H9 (cell line): Measurements from ENCODE around the gene CFAP65. TPM values are rescaled to one million over a fixed set of nuclear protein-coding genes. Genes with fewer than 3 reads are reported as not detected.

Experiments
- DNase-seq: peaks from one replicate; pipeline ENCODE4 v3.0.0-alpha.2; 2017
- H2AFZ ChIP-seq: one replicate; pipeline ENCODE4 v1.6.1; 2013; ENCODE audit warnings: mild to moderate bottlenecking, low read length, control low read depth, moderate library complexity
- H2AK5ac ChIP-seq: 2 replicates; pipeline ENCODE4 v1.6.1; 2013; ENCODE audit warnings: low read length, control low read depth, mixed read lengths; ENCODE audit not compliant: insufficient read length
- H2BK120ac ChIP-seq: one replicate; pipeline ENCODE4 v1.6.1; 2013; ENCODE audit warnings: low read depth, mild to moderate bottlenecking, low read length, control low read depth, inconsistent platforms; ENCODE audit not compliant: poor library complexity, severe bottlenecking
- H2BK12ac ChIP-seq: 2 replicates; pipeline ENCODE4 v1.6.1; 2013; ENCODE audit warnings: low read length, control low read depth, mixed read lengths, low read depth; ENCODE audit not compliant: insufficient read length
- H2BK15ac ChIP-seq: 2 replicates; pipeline ENCODE4 v1.6.1; 2013; ENCODE audit warnings: low read depth, low read length, control low read depth
- H2BK20ac ChIP-seq: one replicate; pipeline ENCODE4 v1.6.1; 2013; ENCODE audit warnings: low read depth, mild to moderate bottlenecking, low read length, control low read depth, inconsistent platforms; ENCODE audit not compliant: poor library complexity, severe bottlenecking
- H2BK5ac ChIP-seq: 2 replicates; pipeline ENCODE4 v1.6.1; 2013; ENCODE audit warnings: low read length, control low read depth, mixed read lengths; ENCODE audit not compliant: insufficient read length
- H3K14ac ChIP-seq: 2 replicates; pipeline ENCODE4 v1.6.1; 2013; ENCODE audit warnings: low read length, control low read depth; ENCODE audit not compliant: insufficient read depth
- H3K18ac ChIP-seq: 2 replicates; pipeline ENCODE4 v1.6.1; 2013; ENCODE audit warnings: low read depth, mild to moderate bottlenecking, mixed read lengths, low read length, control low read depth; ENCODE audit not compliant: insufficient read length
- H3K23ac ChIP-seq: 2 replicates; pipeline ENCODE4 v1.6.1; 2013; ENCODE audit warnings: low read length, control low read depth, mixed read lengths, low read depth; ENCODE audit not compliant: insufficient read length
- H3K23me2 ChIP-seq: 2 replicates; pipeline ENCODE4 v1.6.1; 2013; ENCODE audit warnings: low read depth, mild to moderate bottlenecking, mixed read lengths, low read length, control low read depth; ENCODE audit not compliant: insufficient read length, poor library complexity, severe bottlenecking
- H3K27ac ChIP-seq: 2 replicates; pipeline ENCODE4 v1.5.1; 2013; ENCODE audit warnings: low read length, control low read depth, mixed read lengths, low read depth; ENCODE audit not compliant: insufficient read length
- H3K27me3 ChIP-seq: 2 replicates; pipeline ENCODE4 v1.6.1; 2013; ENCODE audit warnings: low read length, control low read depth, inconsistent platforms; ENCODE audit not compliant: insufficient read depth
- H3K4ac ChIP-seq: 2 replicates; pipeline ENCODE4 v1.6.1; 2013; ENCODE audit warnings: low read depth, mild to moderate bottlenecking, control low read depth, inconsistent platforms, low read length, moderate library complexity
- H3K4me1 ChIP-seq: 2 replicates; pipeline ENCODE4 v1.6.1; 2013; ENCODE audit warnings: low read length, control low read depth, inconsistent platforms; ENCODE audit not compliant: insufficient read depth
- H3K4me2 ChIP-seq: 2 replicates; pipeline ENCODE4 v1.6.1; 2013; ENCODE audit warnings: low read length, control low read depth, mixed read lengths; ENCODE audit not compliant: insufficient read length, insufficient read depth
- H3K56ac ChIP-seq: 2 replicates; pipeline ENCODE4 v1.6.1; 2013; ENCODE audit warnings: low read depth, mild to moderate bottlenecking, mixed read lengths, low read length, control low read depth; ENCODE audit not compliant: insufficient read length
- H3K79me1 ChIP-seq: 2 replicates; pipeline ENCODE4 v1.6.1; 2013; ENCODE audit warnings: low read depth, mild to moderate bottlenecking, moderate library complexity, low read length, control low read depth, inconsistent platforms; ENCODE audit not compliant: insufficient read depth, poor library complexity, severe bottlenecking
- H3K79me2 ChIP-seq: 2 replicates; pipeline ENCODE4 v1.6.1; 2013; ENCODE audit warnings: low read length, control low read depth, inconsistent platforms; ENCODE audit not compliant: insufficient read depth
- H3K9ac ChIP-seq: 2 replicates; pipeline ENCODE4 v1.6.1; 2013; ENCODE audit warnings: low read length, control low read depth, mixed read lengths; ENCODE audit not compliant: insufficient read length; ENCODE audit errors: extremely low read depth
- H3K9me3 ChIP-seq: one replicate; pipeline ENCODE4 v1.6.1; 2013; ENCODE audit warnings: low read depth, low read length, inconsistent platforms; ENCODE audit not compliant: control insufficient read depth
- H3T11ph ChIP-seq: one replicate; pipeline ENCODE4 v1.6.1; 2013; ENCODE audit warnings: mild to moderate bottlenecking, low read length, control low read depth, inconsistent platforms
- H4K20me1 ChIP-seq: one replicate; pipeline ENCODE4 v1.6.1; 2013; ENCODE audit not compliant: control insufficient read depth, insufficient read length, insufficient read depth
- H4K5ac ChIP-seq: 2 replicates; pipeline ENCODE4 v1.6.1; 2013; ENCODE audit warnings: low read depth, mild to moderate bottlenecking, mixed read lengths, low read length, control low read depth; ENCODE audit not compliant: insufficient read length
- H4K8ac ChIP-seq: replicated peaks from 2 replicates; pipeline ENCODE4 v1.6.1; 2013; ENCODE audit warnings: low read length, control low read depth, mixed read lengths, low read depth; ENCODE audit not compliant: insufficient read length
- H4K91ac ChIP-seq: 2 replicates; pipeline ENCODE4 v1.6.1; 2013; ENCODE audit warnings: low read depth, mild to moderate bottlenecking, moderate library complexity, mixed read lengths, low read length, control low read depth; ENCODE audit not compliant: insufficient read length
- H3K27ac Mint-ChIP-seq, 3 experiments: 2 replicates in 2 of 3; 3 replicates in 1 of 3; pipeline ENCODE4 v1.8.0; 2020 to 2021; ENCODE audit warnings: mixed read lengths in 3 of 3, mild to moderate bottlenecking in 1 of 3, moderate library complexity in 1 of 3
- H3K27me3 Mint-ChIP-seq: 2 replicates; pipeline ENCODE4 v1.8.0; 2021; ENCODE audit warnings: low read depth, mild to moderate bottlenecking, moderate library complexity, mixed read lengths
- H3K36me3 Mint-ChIP-seq, 3 experiments: 2 replicates in 2 of 3; 3 replicates in 1 of 3; pipeline ENCODE4 v1.8.0; 2020 to 2021; ENCODE audit warnings: low read depth in 3 of 3, mixed read lengths in 3 of 3; ENCODE audit not compliant: insufficient read depth in 1 of 3
- H3K4me1 Mint-ChIP-seq, 2 experiments: 2 replicates each; pipeline ENCODE4 v1.8.0; 2020; ENCODE audit warnings: mixed read lengths in 2 of 2
- H3K4me3 Mint-ChIP-seq, 2 experiments: 2 replicates in 1 of 2; 3 replicates in 1 of 2; pipeline ENCODE4 v1.8.0; 2020 to 2021; ENCODE audit warnings: mild to moderate bottlenecking in 2 of 2, mixed read lengths in 2 of 2, moderate library complexity in 1 of 2
- H3K9me3 Mint-ChIP-seq, 2 experiments: 2 replicates in 1 of 2; 3 replicates in 1 of 2; pipeline ENCODE4 v1.8.0; 2020; ENCODE audit warnings: mild to moderate bottlenecking in 2 of 2, mixed read lengths in 2 of 2, moderate library complexity in 1 of 2
- CTCF ChIP-seq: fragments of 200-600 bp; sonication (generic); conservative IDR thresholded peaks from 3 replicates; pipeline ENCODE4 v1.8.0; 2021; ENCODE audit warnings: antibody characterized with exemption, mild to moderate bottlenecking
- WGBS: extraction: QIAGEN DNeasy Blood & Tissue Kit; methylation state at CpG from one replicate; pipeline ENCODE4 v1.1.7; 2013; ENCODE audit warnings: missing lambda C conversion rate, low lambda C conversion rate, mixed read lengths; ENCODE audit not compliant: insufficient read length; ENCODE audit errors: extremely low coverage; 5-methylcytosine and 5-hydroxymethylcytosine counted together
- total RNA-seq: library from RNA; stranded (reverse); gene quantifications from 2 replicates; pipeline ENCODE4 v1.2.1, GENCODE V29; 2021

Gene CFAP65
- total RNA-seq, 1 experiment from 2014 or later: 0.20 TPM

DNA sequence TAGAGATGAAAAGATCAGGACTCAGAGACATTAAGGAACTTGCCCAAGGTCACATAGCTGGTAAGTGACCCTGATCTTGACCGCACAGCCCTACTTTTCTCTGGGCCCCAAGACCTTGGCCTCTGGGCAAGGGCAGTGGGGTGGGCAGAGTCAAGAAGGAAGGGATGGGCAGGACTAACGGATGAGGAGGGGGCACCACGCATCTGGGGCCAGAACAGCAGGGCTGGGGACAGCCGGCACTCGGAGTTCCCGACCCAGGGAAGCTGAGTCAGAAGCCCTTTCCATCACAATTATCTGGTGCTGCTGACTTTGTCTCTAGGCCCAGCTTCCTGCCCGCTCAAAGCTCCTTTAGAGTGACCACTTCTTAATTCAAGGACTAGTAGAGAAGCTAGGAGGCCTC lies 14.4 kb downstream of the CFAP65 start:
- Histone ChIP-seq H3K23me2 (no peaks in the 10 kb centered on the region), H2AFZ (no peak overlapping the region), H2AK5ac (no peak overlapping the region), H3K4ac (no peak overlapping the region), H3K4me1 (no peaks in the 10 kb centered on the region), H4K91ac (no peak overlapping the region), H3K79me2 (no peaks in the 10 kb centered on the region), H3K9me3 (no peaks in the 10 kb centered on the region), H3K14ac (no peak overlapping the region; the same call in 1 of the 2 replicates), H2BK15ac (no peak overlapping the region), H4K20me1 (no peaks in the 10 kb centered on the region), H4K8ac (no peak overlapping the region), H2BK5ac (no peak overlapping the region), H3K9ac (no peak overlapping the region), H2BK20ac (no peak overlapping the region), H3K56ac (no peak overlapping the region), H4K5ac (no peak overlapping the region), H3K4me2 (no peak overlapping the region), H3K27me3 (no peaks in the 10 kb centered on the region), H3K23ac (no peak overlapping the region), H2BK120ac (no peak overlapping the region), H3K27ac (no peak overlapping the region), H2BK12ac (no peak overlapping the region), H3K18ac (no peak overlapping the region), H3K79me1 (no peaks in the 10 kb centered on the region), H3T11ph (no peak overlapping the region)
- H3K27me3 Mint-ChIP-seq: peaks cover 16% of the 10 kb centered on the region
- WGBS: no CpG with 5 or more reads among the region's 7 CpGs
- no peaks in the 10 kb centered on the region for H3K36me3 Mint-ChIP-seq
- no peaks in the 10 kb centered on the region for H3K9me3 Mint-ChIP-seq
- TF ChIP-seq CTCF: no peak
- H3K4me3 Mint-ChIP-seq: no peak overlapping the region
- no peak for DNase-seq
- peaks cover 10 to 11% of the 10 kb centered on the region in 2 experiments for H3K4me1 Mint-ChIP-seq
- H3K27ac Mint-ChIP-seq: no peak overlapping the region
